Measurements from ENCODE around the gene RTN4R.

- TF ChIP-seq, protein P1, sequence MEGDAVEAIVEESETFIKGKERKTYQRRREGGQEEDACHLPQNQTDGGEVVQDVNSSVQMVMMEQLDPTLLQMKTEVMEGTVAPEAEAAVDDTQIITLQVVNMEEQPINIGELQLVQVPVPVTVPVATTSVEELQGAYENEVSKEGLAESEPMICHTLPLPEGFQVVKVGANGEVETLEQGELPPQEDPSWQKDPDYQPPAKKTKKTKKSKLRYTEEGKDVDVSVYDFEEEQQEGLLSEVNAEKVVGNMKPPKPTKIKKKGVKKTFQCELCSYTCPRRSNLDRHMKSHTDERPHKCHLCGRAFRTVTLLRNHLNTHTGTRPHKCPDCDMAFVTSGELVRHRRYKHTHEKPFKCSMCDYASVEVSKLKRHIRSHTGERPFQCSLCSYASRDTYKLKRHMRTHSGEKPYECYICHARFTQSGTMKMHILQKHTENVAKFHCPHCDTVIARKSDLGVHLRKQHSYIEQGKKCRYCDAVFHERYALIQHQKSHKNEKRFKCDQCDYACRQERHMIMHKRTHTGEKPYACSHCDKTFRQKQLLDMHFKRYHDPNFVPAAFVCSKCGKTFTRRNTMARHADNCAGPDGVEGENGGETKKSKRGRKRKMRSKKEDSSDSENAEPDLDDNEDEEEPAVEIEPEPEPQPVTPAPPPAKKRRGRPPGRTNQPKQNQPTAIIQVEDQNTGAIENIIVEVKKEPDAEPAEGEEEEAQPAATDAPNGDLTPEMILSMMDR (IDR thresholded peaks at IDR 0.05): no peak
- TF ChIP-seq POLR2A (IDR thresholded peaks at IDR 0.05; ENCODE audit: low read depth) (no peak), POLR2AphosphoS5 (IDR thresholded peaks at IDR 0.05) (no peak)
Observed at GRCh38 chr22:20295262-20296064, 27.3 kb upstream of the RTN4R start.
